Neural cell (in vitro differentiated cells): ENCODE data around the gene C2orf42. TPM values are rescaled to one million over a fixed set of nuclear protein-coding genes. Genes with fewer than 3 reads are reported as not detected.
"Not testable (repeated sequence)": the region's sequence is repeated elsewhere in the genome, so short reads cannot be mapped to it uniquely, and the experiment has no call there.

Source experiments
- H2AFZ ChIP-seq: fragments of 200-600, 300-800 bp; sonication (generic), shearing (Covaris generic); 2 replicates; pipeline ENCODE4 v1.6.0; 2014; ENCODE audit warnings: low read depth, mild to moderate bottlenecking, antibody characterized with exemption, low read length, moderate library complexity
- H3F3A ChIP-seq: fragments of 200-600 bp; shearing (Covaris generic); 2 replicates; pipeline ENCODE4 v1.6.1; 2016; ENCODE audit warnings: mild to moderate bottlenecking, moderate library complexity, mixed read lengths, antibody characterized with exemption, low read length; ENCODE audit not compliant: insufficient read depth, poor library complexity, severe bottlenecking
- H3K27ac ChIP-seq: fragments of 200-600, 300-800 bp; sonication (generic), shearing (Covaris generic); 2 replicates; pipeline ENCODE4 v1.5.1; 2014; ENCODE audit warnings: mild to moderate bottlenecking, low read length, moderate library complexity
- H3K27me3 ChIP-seq: fragments of 300-800, 200-600 bp; sonication (generic), shearing (Covaris generic); 2 replicates; pipeline ENCODE4 v1.6.0; 2014; ENCODE audit warnings: mild to moderate bottlenecking, low read depth, low read length, moderate library complexity; ENCODE audit not compliant: insufficient read depth
- H3K36me3 ChIP-seq: fragments of 300-800, 200-600 bp; sonication (generic), shearing (Covaris generic); 2 replicates; pipeline ENCODE4 v1.5.1; 2014; ENCODE audit warnings: mild to moderate bottlenecking, antibody characterized with exemption, low read length, moderate library complexity; ENCODE audit not compliant: insufficient read depth
- H3K4me2 ChIP-seq: fragments of 300-800, 200-600 bp; sonication (generic), shearing (Covaris generic); 2 replicates; pipeline ENCODE4 v1.6.0; 2014; ENCODE audit warnings: mild to moderate bottlenecking, low read length
- H3K4me3 ChIP-seq: fragments of 300-800, 200-600 bp; sonication (generic), shearing (Covaris generic); 2 replicates; pipeline ENCODE4 v1.5.1; 2014; ENCODE audit warnings: mild to moderate bottlenecking, low read length, moderate library complexity
- H3K79me2 ChIP-seq: fragments of 200-600 bp; shearing (Covaris generic); replicated peaks from 2 replicates; pipeline ENCODE4 v1.6.0; 2014; ENCODE audit warnings: mild to moderate bottlenecking, low read length, moderate library complexity; ENCODE audit not compliant: insufficient read depth
- H3K9ac ChIP-seq: fragments of 300-800, 200-600 bp; sonication (generic), shearing (Covaris generic); 2 replicates; pipeline ENCODE4 v1.6.1; 2016; ENCODE audit warnings: mild to moderate bottlenecking, low read length, mixed read lengths
- H3K9me2 ChIP-seq: fragments of 200-600 bp; shearing (Covaris generic); 2 replicates; pipeline ENCODE4 v1.6.1; 2016; ENCODE audit warnings: mild to moderate bottlenecking, low read length, mixed read lengths; ENCODE audit not compliant: insufficient read depth
- H3K9me3 ChIP-seq: fragments of 200-600, 300-800 bp; sonication (generic), shearing (Covaris generic); 2 replicates; pipeline ENCODE4 v1.6.1; 2016; ENCODE audit warnings: mild to moderate bottlenecking, mixed run types, low read length, moderate library complexity, mixed read lengths
- H4K20me1 ChIP-seq: fragments of 200-600 bp; shearing (Covaris generic); 2 replicates; pipeline ENCODE4 v1.6.1; 2016; ENCODE audit warnings: mild to moderate bottlenecking, mixed run types; ENCODE audit not compliant: insufficient read depth
- CTCF ChIP-seq: fragments of 450-650 bp; IDR thresholded peaks from 2 replicates; pipeline ENCODE4 v1.5.1; 2014; ENCODE audit warnings: antibody characterized with exemption, mild to moderate bottlenecking, moderate library complexity; ENCODE audit not compliant: poor library complexity, severe bottlenecking
- EP300 ChIP-seq: fragments of 450-650 bp; conservative IDR thresholded peaks from 2 replicates; pipeline ENCODE4 v1.6.1; 2014; ENCODE audit warnings: antibody characterized with exemption, mild to moderate bottlenecking, moderate library complexity; ENCODE audit not compliant: poor library complexity, severe bottlenecking
- EZH2 ChIP-seq: fragments of 200-600, 300-800 bp; shearing (Covaris generic), sonication (generic); IDR thresholded peaks from 2 replicates; pipeline ENCODE4 v1.6.1; 2014; ENCODE audit warnings: antibody characterized with exemption, low read length, borderline replicate concordance, mild to moderate bottlenecking; ENCODE audit not compliant: insufficient read depth, poor library complexity, severe bottlenecking
- MXI1 ChIP-seq: fragments of 450-650 bp; conservative IDR thresholded peaks from 2 replicates; pipeline ENCODE4 v1.6.1; 2014; ENCODE audit warnings: antibody characterized with exemption, mild to moderate bottlenecking; ENCODE audit not compliant: poor library complexity, severe bottlenecking
- POLR2AphosphoS5 ChIP-seq: IDR thresholded peaks from 2 replicates; pipeline ENCODE4 v1.6.1; 2012
- RAD21 ChIP-seq: fragments of 450-650 bp; conservative IDR thresholded peaks from 2 replicates; pipeline ENCODE4 v1.6.1; 2014; ENCODE audit warnings: antibody characterized with exemption, mild to moderate bottlenecking, moderate library complexity
- REST ChIP-seq: IDR thresholded peaks from 2 replicates; pipeline ENCODE4 v1.6.1; 2012; ENCODE audit warnings: borderline replicate concordance
- SMC3 ChIP-seq: fragments of 450-650 bp; conservative IDR thresholded peaks from 2 replicates; pipeline ENCODE4 v1.6.1; 2014; ENCODE audit warnings: antibody characterized with exemption, mild to moderate bottlenecking, moderate library complexity; ENCODE audit not compliant: poor library complexity
- TAF1 ChIP-seq: IDR thresholded peaks from 2 replicates; pipeline ENCODE4 v1.6.1; 2012; ENCODE audit warnings: low read depth
- polyA plus RNA-seq: library from polyadenylated mRNA; depleted of rRNA; stranded (reverse); fragments of >200 nt; gene quantifications from 2 replicates; pipeline ENCODE4 v1.2.3, GENCODE V29; 2014

Gene C2orf42
- polyA plus RNA-seq, 1 donor from 2014 or later, result 14.4 TPM

GRCh38 chr2:70173520-70173919 is 17.3 kb downstream of the C2orf42 start:
- no peak overlapping the region for H2AFZ ChIP-seq
- H3K4me2 ChIP-seq, result no peak overlapping the region
- H3K36me3 ChIP-seq, result peaks cover 5% of the 10 kb centered on the region
- H3K79me2 ChIP-seq, result no peaks in the 10 kb centered on the region
- H3K27ac ChIP-seq, result no peak overlapping the region
- no peak overlapping the region for H3K4me3 ChIP-seq
- no peaks in the 10 kb centered on the region for H3K9me2 ChIP-seq
- H4K20me1 ChIP-seq, result no peaks in the 10 kb centered on the region
- H3K9ac ChIP-seq, result no peak overlapping the region
- H3K27me3 ChIP-seq, result no peaks in the 10 kb centered on the region
- H3K9me3 ChIP-seq, result no peaks in the 10 kb centered on the region
- no peaks in the 10 kb centered on the region for H3F3A ChIP-seq
- TF ChIP-seq POLR2AphosphoS5, result no peak

- not testable (repeated sequence) for H3K4me2 ChIP-seq, H3K27ac ChIP-seq, H3K9ac ChIP-seq, H3F3A ChIP-seq, H3K9me3 ChIP-seq, H3K27me3 ChIP-seq, H3K4me3 ChIP-seq, H2AFZ ChIP-seq, H3K79me2 ChIP-seq, H4K20me1 ChIP-seq, H3K36me3 ChIP-seq, H3K9me2 ChIP-seq
Measured at GRCh38 chr2:70169654-70170245, 21.1 kb downstream of the C2orf42 start.

GRCh38 chr2:70161069-70161534 is 29.7 kb downstream of the C2orf42 start:
- no peak overlapping the region for H2AFZ ChIP-seq
- H3K9ac ChIP-seq, result no peak overlapping the region
- no peak for TF ChIP-seq TAF1
- no peak for TF ChIP-seq RAD21
- TF ChIP-seq CTCF, result no peak
- no peak for TF ChIP-seq SMC3
- TF ChIP-seq EP300, result no peak
- no peak for TF ChIP-seq EZH2
- TF ChIP-seq POLR2AphosphoS5, result no peak
- TF ChIP-seq REST, result no peak
- no peak for TF ChIP-seq MXI1
- no peaks in the 10 kb centered on the region for H3K9me3 ChIP-seq
- H4K20me1 ChIP-seq, result no peaks in the 10 kb centered on the region
- no peaks in the 10 kb centered on the region for H3K79me2 ChIP-seq
- H3K4me3 ChIP-seq, result no peak overlapping the region
- H3F3A ChIP-seq, result no peaks in the 10 kb centered on the region
- no peak overlapping the region for H3K4me2 ChIP-seq
- no peaks in the 10 kb centered on the region for H3K36me3 ChIP-seq
- H3K27me3 ChIP-seq, result no peaks in the 10 kb centered on the region
- no peaks in the 10 kb centered on the region for H3K9me2 ChIP-seq
- no peak overlapping the region for H3K27ac ChIP-seq
